Colonic mucosa (tissue), 4 donors: ENCODE results near the gene SUPT20H. TPM values are rescaled to one million over a fixed set of nuclear protein-coding genes. Genes with fewer than 3 reads are reported as not detected.

ENCODE experiments used
- DNase-seq: peaks from one replicate; pipeline ENCODE4 v3.0.0-alpha.2; 2020
- H3K27ac ChIP-seq: fragments of 200-600 bp; one replicate; pipeline ENCODE4 v1.8.0; 2021
- H3K27me3 ChIP-seq: fragments of 200-600 bp; one replicate; pipeline ENCODE4 v1.8.0; 2021
- H3K36me3 ChIP-seq: fragments of 200-600 bp; one replicate; pipeline ENCODE4 v1.8.0; 2021
- H3K4me1 ChIP-seq: fragments of 200-600 bp; one replicate; pipeline ENCODE4 v1.8.0; 2021; ENCODE audit warnings: mild to moderate bottlenecking
- H3K4me3 ChIP-seq: fragments of 200-600 bp; one replicate; pipeline ENCODE4 v1.8.0; 2021
- H3K9ac ChIP-seq, 2 donors: one replicate each; pipeline ENCODE4 v1.7.0; 2013; ENCODE audit warnings: control low read depth in 2 of 2, low read depth in 2 of 2, low read length in 2 of 2
- H3K9me3 ChIP-seq: fragments of 200-600 bp; one replicate; pipeline ENCODE4 v1.8.0; 2021
- CTCF ChIP-seq: fragments of 200-600 bp; IDR thresholded peaks from one replicate; pipeline ENCODE4 v1.8.0; 2022; ENCODE audit warnings: antibody characterized with exemption, mild to moderate bottlenecking
- intact Hi-C: fragments of 100-400 bp; cut with DNase I; formaldehyde crosslinking; loops from one replicate; pipeline ENCODE4 v1.14.1; 2022
- total RNA-seq, 2 donors: library from RNA; stranded (reverse); fragmentation: NEBNext Ultra II Directional in 1 of 2; extraction: Animal tissue kit (Norgen Biotek cat#: 25700) in 1 of 2; gene quantifications; one replicate each; pipeline ENCODE4 v1.2.1, GENCODE V29; 2021
- donor health status: healthy.
- donor health status: DM: no; HTN: no; CAD: no.
- donor health status: DM: no; HTN: no; CAD: no.

SUPT20H gene
- total RNA-seq, 2 donors from 2014 or later: 40.5 to 42.2 TPM

GRCh38 chr13:37011002-37011401 lies 48.5 kb downstream of the SUPT20H start:
- H3K9ac ChIP-seq: no peak overlapping the region
- H3K27me3 ChIP-seq: no peaks in the 10 kb centered on the region
- H3K4me1 ChIP-seq: no peaks in the 10 kb centered on the region
- no peak for DNase-seq
- no peak for TF ChIP-seq CTCF
- no peak overlapping the region for H3K27ac ChIP-seq
- intact Hi-C loops: no loop called here
- H3K36me3 ChIP-seq: peaks cover 15% of the 10 kb centered on the region
- no peak overlapping the region for H3K4me3 ChIP-seq
- no peaks in the 10 kb centered on the region for H3K9me3 ChIP-seq

- Histone ChIP-seq H3K4me3 (no peak overlapping the region), H3K9ac (no peak overlapping the region), H3K27ac (no peak overlapping the region), H3K27me3 (no peaks in the 10 kb centered on the region), H3K4me1 (no peaks in the 10 kb centered on the region), H3K9me3 (no peaks in the 10 kb centered on the region), H3K36me3 (peaks cover 10% of the 10 kb centered on the region)
- intact Hi-C loops: no loop called here
- DNase-seq: no peak
- TF ChIP-seq CTCF: no peak
These were observed 49.1 kb downstream of the SUPT20H start for GRCh38 chr13:37010424-37010823.

GRCh38 chr13:37009692-37010091 lies 49.8 kb downstream of the SUPT20H start:
- Histone ChIP-seq H3K9me3 (no peaks in the 10 kb centered on the region), H3K4me1 (no peaks in the 10 kb centered on the region), H3K27ac (no peak overlapping the region), H3K9ac (no peak overlapping the region), H3K36me3 (peaks cover 13% of the 10 kb centered on the region), H3K27me3 (no peaks in the 10 kb centered on the region), H3K4me3 (no peak overlapping the region)
- TF ChIP-seq CTCF: no peak
- intact Hi-C loops: no loop called here
- no peak for DNase-seq

- Histone ChIP-seq H3K9me3 (no peaks in the 10 kb centered on the region), H3K4me3 (peak overlapping the region; percentile 84), H3K27ac (no peak overlapping the region), H3K27me3 (no peaks in the 10 kb centered on the region), H3K4me1 (peaks cover 7% of the 10 kb centered on the region), H3K9ac (no peak overlapping the region), H3K36me3 (peaks cover 18% of the 10 kb centered on the region)
- intact Hi-C loops: loop anchor here (5.0 kb wide), 1 partner anchor 55 kb away; the partner anchor contains the start of gene SUPT20H
- DNase-seq: no peak
- TF ChIP-seq CTCF: no peak
These were observed 57.6 kb downstream of the SUPT20H start for GRCh38 chr13:37001921-37002250.

GRCh38 chr13:36999054-36999714 lies 60.3 kb downstream of the SUPT20H start, which contains the start of gene ALG5:
TSS of gene ALG5 (minus strand) at chr13:36999340. CDS start at chr13:36999300, 40 bp downstream.
- no peaks in the 10 kb centered on the region for H3K27me3 ChIP-seq
- H3K4me3 ChIP-seq: peak within 1 kb of the TSS; percentile 84
- H3K36me3 ChIP-seq: peaks cover 10% of the 10 kb centered on the region
- peak within 1 kb of the TSS; percentile 99 for H3K27ac ChIP-seq
- peak; percentile 91 for DNase-seq
- no peaks in the 10 kb centered on the region for H3K9me3 ChIP-seq
- H3K9ac ChIP-seq: peak within 1 kb of the TSS; percentile 95 to 96
- peaks cover 7% of the 10 kb centered on the region for H3K4me1 ChIP-seq
- TF ChIP-seq CTCF: peak; percentile 98
- intact Hi-C loops: no loop called here
